ENCODE data around the gene SLX9.
A peak's percentile ranks its signal among the peaks of the same experiment; 100 is the strongest.

The SLX9 gene

DNA sequence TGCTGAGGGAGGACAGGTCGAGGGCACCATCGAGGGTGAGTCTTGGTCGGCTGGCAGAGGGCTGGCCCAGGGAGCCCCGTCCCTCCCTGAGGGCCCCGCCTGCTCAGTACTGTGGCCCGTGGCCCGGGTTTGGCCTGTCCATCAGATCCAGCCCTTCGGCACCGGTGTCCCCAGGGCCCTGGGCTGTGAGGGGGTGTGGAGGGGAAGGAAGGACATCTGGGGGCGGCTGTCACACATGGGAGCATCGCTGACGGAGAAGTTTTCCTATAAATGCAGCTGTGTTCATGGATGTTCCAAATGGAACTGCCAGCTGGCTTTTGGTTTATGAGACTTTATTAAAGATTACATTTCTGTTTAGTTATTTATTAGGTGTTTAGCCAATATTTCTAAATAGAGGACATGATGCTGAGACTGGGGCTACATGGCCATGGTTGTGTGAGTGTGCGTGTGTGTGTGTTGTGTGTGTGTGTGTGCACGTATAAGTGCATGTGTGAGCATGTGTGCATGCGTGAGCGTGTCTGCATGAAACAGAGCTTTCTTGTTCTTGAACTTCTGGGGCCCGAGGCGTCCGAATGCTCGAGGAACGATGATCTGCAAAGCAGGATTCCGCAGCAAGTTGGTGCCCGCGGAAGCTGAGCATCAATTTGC lies 54.3 kb downstream of the SLX9 start:
- no peak overlapping the region for H2AK5ac ChIP-seq (ENCODE audit: low read length)
- H3K14ac ChIP-seq (ENCODE audit: low read length), result no peak overlapping the region
- H2AFZ ChIP-seq (ENCODE audit: insufficient read depth, low read length, poor library complexity), result no peak overlapping the region
- no peak overlapping the region for H4K12ac ChIP-seq (ENCODE audit: low read depth, low read length)
- no peak overlapping the region for H4K91ac ChIP-seq (ENCODE audit: low read depth, low read length)
- H3K4me3 ChIP-seq (ENCODE audit: low read depth, low read length), result no peak overlapping the region
- WGBS (ENCODE audit: extremely low coverage, insufficient coverage, insufficient read length), result no CpG with 5 or more reads among the region's 24 CpGs
- DNase-seq, result no peak
- no peak overlapping the region for H2BK5ac ChIP-seq (ENCODE audit: low read depth, low read length, poor library complexity)
- peaks cover 11 to 13% of the 10 kb centered on the region in 2 experiments for H3K4me1 ChIP-seq (ENCODE audit: control insufficient read depth in 1 of 2, insufficient read depth in 2 of 2, low read length in 2 of 2)
- H3K9me3 ChIP-seq (ENCODE audit: insufficient read depth, low read depth, low read length), result no peaks in the 10 kb centered on the region
- no peak overlapping the region for H2BK120ac ChIP-seq (ENCODE audit: insufficient read depth, low read length, poor library complexity)
- no peak overlapping the region for H3K23ac ChIP-seq (ENCODE audit: low read length)
- H3K4me2 ChIP-seq (ENCODE audit: low read length), result no peak overlapping the region
- no peak overlapping the region for H3K9ac ChIP-seq (ENCODE audit: low read length)
- peaks cover 15% of the 10 kb centered on the region for H3K79me1 ChIP-seq (ENCODE audit: low read length)
- H3K79me2 ChIP-seq (ENCODE audit: control insufficient read depth, insufficient read depth, low read length, poor library complexity), result peaks cover 3% of the 10 kb centered on the region
- no peak overlapping the region for H3K4ac ChIP-seq (ENCODE audit: low read depth, low read length)
- no peak overlapping the region for H2BK12ac ChIP-seq (ENCODE audit: low read length)
- no peaks in the 10 kb centered on the region for H3K27me3 ChIP-seq (ENCODE audit: insufficient read depth, low read length)
- no peak overlapping the region for H3K18ac ChIP-seq (ENCODE audit: low read length)
- H3K36me3 ChIP-seq (ENCODE audit: control insufficient read depth in 1 of 2, insufficient read depth in 2 of 2, low read length in 2 of 2), result no peaks in the 10 kb centered on the region
- H3K27ac ChIP-seq (ENCODE audit: low read depth, low read length), result no peak overlapping the region
- no peak overlapping the region for H4K8ac ChIP-seq (ENCODE audit: low read depth, low read length)

GRCh38 chr21:44994695-44995342 lies 55.0 kb downstream of the SLX9 start:
- no peak overlapping the region for H2BK120ac ChIP-seq (ENCODE audit: insufficient read depth, low read length, poor library complexity)
- peaks cover 10% of the 10 kb centered on the region for H3K79me1 ChIP-seq (ENCODE audit: low read length)
- H3K27ac ChIP-seq (ENCODE audit: low read depth, low read length), result no peak overlapping the region
- no peak for DNase-seq
- H2BK12ac ChIP-seq (ENCODE audit: low read length), result no peak overlapping the region
- no peak overlapping the region for H4K12ac ChIP-seq (ENCODE audit: low read depth, low read length)
- no peak overlapping the region for H3K9ac ChIP-seq (ENCODE audit: low read length)
- WGBS (ENCODE audit: extremely low coverage, insufficient coverage, insufficient read length), result no CpG with 5 or more reads among the region's 15 CpGs
- no peak overlapping the region for H4K8ac ChIP-seq (ENCODE audit: low read depth, low read length)
- H3K14ac ChIP-seq (ENCODE audit: low read length), result no peak overlapping the region
- H2AK5ac ChIP-seq (ENCODE audit: low read length), result no peak overlapping the region
- peaks cover 2% of the 10 kb centered on the region for H3K79me2 ChIP-seq (ENCODE audit: control insufficient read depth, insufficient read depth, low read length, poor library complexity)
- H3K4me1 ChIP-seq (ENCODE audit: control insufficient read depth in 1 of 2, insufficient read depth in 2 of 2, low read length in 2 of 2), result peaks cover 7 to 8% of the 10 kb centered on the region in 2 experiments
- no peak overlapping the region for H2AFZ ChIP-seq (ENCODE audit: insufficient read depth, low read length, poor library complexity)
- no peaks in the 10 kb centered on the region for H3K36me3 ChIP-seq (ENCODE audit: control insufficient read depth in 1 of 2, insufficient read depth in 2 of 2, low read length in 2 of 2)
- no peak overlapping the region for H3K4me2 ChIP-seq (ENCODE audit: low read length)
- no peak overlapping the region for H3K4me3 ChIP-seq (ENCODE audit: low read depth, low read length)
- no peaks in the 10 kb centered on the region for H3K27me3 ChIP-seq (ENCODE audit: insufficient read depth, low read length)
- H4K91ac ChIP-seq (ENCODE audit: low read depth, low read length), result no peak overlapping the region
- no peak overlapping the region for H3K4ac ChIP-seq (ENCODE audit: low read depth, low read length)
- H3K23ac ChIP-seq (ENCODE audit: low read length), result no peak overlapping the region
- no peak overlapping the region for H2BK5ac ChIP-seq (ENCODE audit: low read depth, low read length, poor library complexity)
- no peak overlapping the region for H3K18ac ChIP-seq (ENCODE audit: low read length)
- no peaks in the 10 kb centered on the region for H3K9me3 ChIP-seq (ENCODE audit: insufficient read depth, low read depth, low read length)

DNA sequence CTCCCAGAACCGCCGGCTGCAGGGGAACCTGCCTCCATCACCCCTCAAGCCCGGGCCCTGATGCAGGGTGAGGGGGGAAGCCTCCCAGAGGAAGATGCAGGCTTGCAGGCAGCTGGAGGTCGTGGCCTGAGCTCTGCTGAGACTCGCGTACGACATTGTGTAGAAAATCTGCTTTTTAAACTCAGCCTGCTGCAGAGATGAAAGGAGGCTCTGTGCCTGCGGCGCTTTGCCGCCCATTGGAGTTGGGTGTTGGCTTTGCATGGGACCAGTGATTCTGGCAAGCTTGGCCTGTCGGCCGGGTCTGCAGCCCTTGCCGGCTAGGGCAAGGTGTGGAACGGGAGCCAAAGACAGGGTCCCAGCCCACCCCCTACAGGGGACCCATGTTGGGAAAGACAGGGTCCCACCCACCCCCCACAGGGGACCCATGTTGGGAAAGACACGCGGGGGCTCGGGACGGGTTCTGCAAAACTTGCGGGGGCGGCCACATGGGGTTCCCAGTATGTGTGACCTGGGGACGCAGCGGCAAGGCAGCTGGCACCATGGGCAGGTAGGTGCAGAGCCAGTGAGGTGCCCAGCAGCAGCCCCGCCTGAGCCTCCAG lies 55.6 kb downstream of the SLX9 start:
- DNase-seq, result no peak
- Histone ChIP-seq H3K9ac (ENCODE audit: low read length) (no peak overlapping the region), H3K23ac (ENCODE audit: low read length) (no peak overlapping the region), H3K14ac (ENCODE audit: low read length) (no peak overlapping the region), H4K91ac (ENCODE audit: low read depth, low read length) (peak overlapping the region; percentile 25), H2AFZ (ENCODE audit: insufficient read depth, low read length, poor library complexity) (no peak overlapping the region), H3K79me2 (ENCODE audit: control insufficient read depth, insufficient read depth, low read length, poor library complexity) (peaks cover under 1% of the 10 kb centered on the region), H3K27me3 (ENCODE audit: insufficient read depth, low read length) (no peaks in the 10 kb centered on the region), H3K79me1 (ENCODE audit: low read length) (peaks cover 5% of the 10 kb centered on the region), H3K27ac (ENCODE audit: low read depth, low read length) (no peak overlapping the region), H3K18ac (ENCODE audit: low read length) (no peak overlapping the region), H3K9me3 (ENCODE audit: insufficient read depth, low read depth, low read length) (no peaks in the 10 kb centered on the region), H2AK5ac (ENCODE audit: low read length) (no peak overlapping the region), H4K12ac (ENCODE audit: low read depth, low read length) (no peak overlapping the region), H3K4me3 (ENCODE audit: low read depth, low read length) (no peak overlapping the region), H2BK5ac (ENCODE audit: low read depth, low read length, poor library complexity) (no peak overlapping the region), H3K36me3 (ENCODE audit: control insufficient read depth in 1 of 2, insufficient read depth in 2 of 2, low read length in 2 of 2) (no peaks in the 10 kb centered on the region), H3K4me2 (ENCODE audit: low read length) (no peak overlapping the region), H3K4me1 (ENCODE audit: control insufficient read depth in 1 of 2, insufficient read depth in 2 of 2, low read length in 2 of 2) (peaks cover under 1 to 2% of the 10 kb centered on the region in 2 experiments), H2BK120ac (ENCODE audit: insufficient read depth, low read length, poor library complexity) (no peak overlapping the region), H3K4ac (ENCODE audit: low read depth, low read length) (no peak overlapping the region), H2BK12ac (ENCODE audit: low read length) (no peak overlapping the region), H4K8ac (ENCODE audit: low read depth, low read length) (no peak overlapping the region)
- WGBS (ENCODE audit: extremely low coverage, insufficient coverage, insufficient read length), result no CpG with 5 or more reads among the region's 23 CpGs

DNA sequence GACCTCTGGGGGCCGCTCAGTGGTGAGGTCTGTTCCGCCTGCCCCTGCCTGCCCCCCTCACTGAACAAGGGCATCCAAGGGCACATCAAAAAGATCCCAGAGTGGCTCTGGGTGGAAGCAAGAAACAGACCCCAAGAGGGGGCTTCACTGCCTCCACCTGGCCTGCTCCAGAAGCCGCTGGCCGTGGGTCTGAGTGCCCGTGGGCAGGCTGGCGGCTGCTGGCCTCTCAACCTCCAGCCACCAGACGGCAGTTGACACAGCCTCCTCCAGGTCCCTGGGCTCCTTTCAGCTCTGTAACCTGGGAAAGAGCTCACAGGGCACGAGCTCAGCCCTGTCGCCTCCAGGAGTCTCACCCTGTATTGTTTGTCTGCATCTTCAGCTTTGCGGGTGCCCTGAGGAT lies 56.3 kb downstream of the SLX9 start:
- Histone ChIP-seq H3K4me1 (ENCODE audit: control insufficient read depth in 1 of 2, insufficient read depth in 2 of 2, low read length in 2 of 2) (no peaks in the 10 kb centered on the region), H4K12ac (ENCODE audit: low read depth, low read length) (no peak overlapping the region), H2AFZ (ENCODE audit: insufficient read depth, low read length, poor library complexity) (no peak overlapping the region), H3K23ac (ENCODE audit: low read length) (no peak overlapping the region), H3K27ac (ENCODE audit: low read depth, low read length) (no peak overlapping the region), H3K27me3 (ENCODE audit: insufficient read depth, low read length) (no peaks in the 10 kb centered on the region), H2BK12ac (ENCODE audit: low read length) (no peak overlapping the region), H3K79me1 (ENCODE audit: low read length) (peaks cover 3% of the 10 kb centered on the region), H2AK5ac (ENCODE audit: low read length) (no peak overlapping the region), H4K91ac (ENCODE audit: low read depth, low read length) (peak overlapping the region; percentile 25), H2BK5ac (ENCODE audit: low read depth, low read length, poor library complexity) (no peak overlapping the region), H3K14ac (ENCODE audit: low read length) (no peak overlapping the region), H3K4me3 (ENCODE audit: low read depth, low read length) (no peak overlapping the region), H3K9ac (ENCODE audit: low read length) (no peak overlapping the region), H3K9me3 (ENCODE audit: insufficient read depth, low read depth, low read length) (no peaks in the 10 kb centered on the region), H3K4me2 (ENCODE audit: low read length) (no peak overlapping the region), H3K18ac (ENCODE audit: low read length) (no peak overlapping the region), H4K8ac (ENCODE audit: low read depth, low read length) (no peak overlapping the region), H2BK120ac (ENCODE audit: insufficient read depth, low read length, poor library complexity) (no peak overlapping the region), H3K36me3 (ENCODE audit: control insufficient read depth in 1 of 2, insufficient read depth in 2 of 2, low read length in 2 of 2) (no peaks in the 10 kb centered on the region), H3K4ac (ENCODE audit: low read depth, low read length) (no peak overlapping the region), H3K79me2 (ENCODE audit: control insufficient read depth, insufficient read depth, low read length, poor library complexity) (no peaks in the 10 kb centered on the region)
- no peak for DNase-seq
- WGBS (ENCODE audit: extremely low coverage, insufficient coverage, insufficient read length), result no CpG with 5 or more reads among the region's 10 CpGs

All from trophoblast cell (in vitro differentiated cells and primary cell).